CD4-positive, alpha-beta T cell treated with Interleukin-4 for 4 hours (primary cell): ENCODE results near the gene RPH3AL.
"Not testable (repeated sequence)": the region's sequence is repeated elsewhere in the genome, so short reads cannot be mapped to it uniquely, and the experiment has no call there.

ENCODE experiments used
- DNase-seq: peaks from one replicate; pipeline ENCODE4 v3.0.0-alpha.2; 2020

Gene RPH3AL

DNA sequence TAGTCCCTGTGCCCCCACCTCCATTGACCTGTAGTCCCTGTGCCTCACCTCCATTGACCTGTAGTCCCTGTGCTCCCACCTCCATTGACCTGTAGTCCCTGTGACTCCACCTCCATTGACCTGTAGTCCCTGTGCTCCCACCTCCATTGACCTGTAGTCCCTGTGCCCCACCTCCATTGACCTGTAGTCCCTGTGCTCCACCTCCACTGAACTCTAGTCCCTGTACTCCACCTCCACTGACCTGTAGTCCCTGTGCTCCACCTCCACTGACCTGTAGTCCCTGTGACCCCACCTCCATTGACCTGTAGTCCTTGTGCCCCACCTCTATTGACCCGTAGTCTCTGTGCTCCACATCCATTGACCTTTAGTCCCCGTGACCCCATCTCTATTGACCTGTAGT is 37.2 kb downstream of the RPH3AL start:
- DNase-seq: not testable (repeated sequence)

DNA sequence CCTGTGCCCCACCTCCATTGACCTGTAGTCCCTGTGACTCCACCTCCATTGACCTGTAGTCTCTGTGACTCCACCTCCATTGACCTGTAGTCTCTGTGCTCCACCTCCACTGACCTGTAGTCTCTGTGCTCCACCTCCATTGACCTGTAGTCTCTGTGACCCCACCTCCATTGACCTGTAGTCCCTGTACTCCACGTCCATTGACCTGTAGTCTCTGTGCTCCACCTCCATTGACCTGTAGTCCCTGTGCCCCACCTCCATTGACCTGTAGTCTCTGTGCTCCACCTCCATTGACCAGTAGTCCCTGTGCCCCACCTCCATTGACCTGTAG is 38.0 kb downstream of the RPH3AL start:
- DNase-seq: not testable (repeated sequence)

- DNase-seq: no peak
These were observed 38.5 kb downstream of the RPH3AL start for GRCh38 chr17:313911-314613.

- DNase-seq: no peak
These were observed 39.4 kb downstream of the RPH3AL start for GRCh38 chr17:313231-313630.

GRCh38 chr17:312476-313148 is 40.0 kb downstream of the RPH3AL start:
- no peak for DNase-seq

DNA sequence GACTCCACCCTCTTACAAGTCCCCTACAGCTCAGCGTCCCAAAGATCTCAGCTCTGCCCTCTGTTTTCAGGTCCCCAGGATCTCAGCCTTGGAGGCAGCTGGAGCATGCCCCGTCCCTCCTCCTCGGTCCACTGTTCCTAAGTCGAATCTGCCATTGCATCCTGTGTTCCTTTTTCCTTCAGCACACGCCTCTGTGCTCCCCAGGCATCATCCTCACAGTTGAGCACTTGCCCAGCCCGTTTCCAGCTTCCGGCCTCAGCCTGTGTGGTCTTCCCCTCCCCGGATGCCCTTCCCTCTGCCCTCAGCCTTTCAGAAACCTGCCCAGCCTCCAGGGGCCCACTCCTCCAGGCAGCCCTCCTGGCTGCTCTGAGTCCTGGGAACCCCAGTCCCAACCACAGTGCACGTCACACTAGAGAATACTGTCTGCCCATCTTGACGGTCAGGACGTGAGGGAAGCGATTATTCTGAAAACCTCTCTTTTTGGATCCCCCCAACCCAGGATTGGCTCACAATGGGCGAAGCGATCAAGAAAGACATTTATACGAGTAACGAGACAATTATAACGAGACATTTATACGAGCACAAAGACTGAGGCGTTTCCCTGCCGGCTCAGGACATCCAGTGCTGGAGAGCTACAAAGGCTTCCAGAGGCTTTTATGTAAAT is 41.4 kb downstream of the RPH3AL start:
- no peak for DNase-seq

- DNase-seq: no peak
These were observed 42.2 kb downstream of the RPH3AL start for GRCh38 chr17:310111-311010.

DNA sequence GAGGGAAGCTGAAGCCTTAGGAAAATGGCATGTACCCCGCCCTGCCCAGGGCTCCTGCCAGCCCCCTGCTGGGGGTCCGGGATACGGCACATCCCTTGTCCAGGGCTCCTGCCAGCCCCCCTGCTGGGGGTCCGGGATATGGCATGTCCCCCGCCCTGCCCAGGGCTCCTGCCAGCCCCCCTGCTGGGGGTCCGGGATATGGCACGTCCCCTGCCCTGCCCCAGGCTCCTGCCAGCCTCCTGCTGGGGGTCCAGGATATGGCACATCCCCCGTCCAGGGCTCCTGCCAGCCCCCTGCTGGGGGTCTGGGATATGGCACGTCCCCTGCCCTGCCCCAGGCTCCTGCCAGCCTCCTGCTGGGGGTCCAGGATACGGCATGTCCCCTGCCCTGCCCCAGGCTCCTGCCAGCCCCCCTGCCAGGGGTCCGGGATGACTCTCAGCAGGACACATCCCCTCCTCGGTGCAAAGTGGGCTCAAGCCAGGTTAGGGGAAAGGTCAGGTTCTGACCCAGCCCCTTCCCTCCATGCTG is 43.2 kb downstream of the RPH3AL start:
- no peak for DNase-seq

GRCh38 chr17:307741-308507 is 44.7 kb downstream of the RPH3AL start:
- DNase-seq: no peak

- no peak for DNase-seq
These were observed 45.3 kb downstream of the RPH3AL start for GRCh38 chr17:307295-307691.

DNA sequence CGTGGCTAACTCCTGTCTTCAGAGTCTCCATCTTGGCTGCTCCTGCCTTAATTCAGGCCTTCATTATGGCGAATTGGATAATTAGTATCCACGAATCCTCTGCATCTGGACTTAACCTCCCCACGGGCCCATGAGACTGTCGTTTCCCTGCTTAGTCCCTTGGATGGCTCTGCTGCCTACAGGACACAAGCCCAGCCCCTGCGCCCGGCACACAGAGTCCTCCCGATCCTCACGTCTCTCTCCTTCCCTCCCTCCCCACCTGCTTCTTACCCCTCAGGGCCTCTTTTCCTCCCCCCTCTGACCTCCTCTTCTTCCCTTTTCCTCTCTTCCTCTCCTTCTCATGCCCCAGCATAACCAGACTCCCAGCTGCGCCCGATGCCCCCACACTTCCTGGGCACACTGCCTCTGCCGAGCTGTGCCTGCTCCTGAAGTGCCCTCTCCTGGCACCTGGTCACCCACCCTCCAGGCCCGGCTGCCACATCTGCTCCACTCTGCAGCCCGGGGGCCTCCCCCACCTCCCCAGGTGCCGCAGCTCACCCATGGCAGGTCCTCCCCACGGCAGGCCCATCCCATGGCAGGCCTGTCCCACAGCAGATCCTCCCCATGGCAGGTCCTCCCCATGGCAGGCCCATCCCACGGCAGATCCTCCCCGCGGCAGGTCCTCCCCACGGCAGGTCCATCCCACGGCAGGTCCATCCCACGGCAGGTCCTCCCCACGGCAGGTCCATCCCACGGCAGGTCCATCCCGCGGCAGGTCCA is 45.9 kb downstream of the RPH3AL start:
- no peak for DNase-seq

GRCh38 chr17:306116-306515 is 46.5 kb downstream of the RPH3AL start:
- no peak for DNase-seq

DNA sequence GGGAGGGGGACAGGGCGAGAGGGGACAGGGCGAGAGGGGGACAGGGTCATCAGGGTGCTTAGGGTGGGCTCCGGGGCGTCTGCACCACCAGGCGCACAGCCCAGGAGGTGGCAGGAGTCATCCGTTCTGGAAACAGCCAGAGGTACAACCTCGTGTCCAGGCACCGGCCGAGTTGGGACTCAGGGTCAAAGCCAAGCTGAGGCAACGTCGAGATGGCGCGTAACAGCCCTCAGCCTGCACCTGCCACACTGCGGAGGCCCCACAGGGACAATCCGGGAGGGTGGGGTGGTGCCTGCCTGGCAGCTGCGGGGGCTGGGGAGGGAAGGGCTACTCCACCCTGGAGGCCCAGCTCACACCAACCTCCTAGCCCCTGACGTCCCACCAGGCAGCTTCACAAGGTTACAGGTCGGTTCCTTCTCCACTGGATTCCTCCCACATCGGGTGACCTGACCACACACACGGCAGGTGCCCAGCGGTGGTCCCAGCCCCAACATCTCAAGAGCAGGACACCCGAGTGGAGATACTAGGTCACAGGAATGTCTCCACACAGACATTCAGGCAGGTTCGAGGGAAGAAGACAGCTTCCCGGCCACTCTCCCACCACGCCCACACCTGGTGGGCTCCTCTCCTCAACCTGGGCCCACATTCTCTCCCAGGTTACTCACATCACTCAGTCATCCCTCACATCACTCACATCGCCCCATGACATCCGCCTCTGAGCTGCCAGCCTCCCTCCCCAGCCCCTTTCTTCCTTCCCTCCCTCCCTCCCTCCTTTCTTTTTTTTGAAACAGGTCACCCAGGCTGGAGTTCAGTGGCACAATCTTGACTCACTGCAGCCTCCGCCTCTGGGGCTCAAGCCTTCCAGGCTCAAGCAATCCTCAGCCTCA is 47.3 kb downstream of the RPH3AL start:
- DNase-seq: no peak

DNA sequence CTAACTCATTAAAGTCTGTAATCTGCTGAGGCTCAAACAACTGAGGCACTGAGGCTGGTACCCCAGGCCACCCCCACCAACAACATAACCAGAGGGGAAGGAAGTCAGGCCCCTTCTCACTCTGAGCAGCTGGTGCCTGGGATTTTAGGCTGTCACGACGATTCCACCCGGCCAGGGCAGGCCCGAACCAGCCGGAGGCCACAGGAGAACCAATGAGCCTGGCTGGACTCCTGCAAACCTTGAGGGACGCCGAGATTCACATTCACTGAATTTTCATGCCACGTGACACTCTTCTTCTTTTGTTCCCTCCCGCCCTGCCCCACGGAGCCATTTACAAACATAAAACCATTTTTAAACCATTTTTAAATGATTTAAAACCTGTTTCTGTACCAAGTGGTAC is 48.1 kb downstream of the RPH3AL start:
- no peak for DNase-seq

- no peak for DNase-seq
These were observed 49.4 kb downstream of the RPH3AL start for GRCh38 chr17:303168-303567.

- DNase-seq: no peak
These were observed 50.3 kb downstream of the RPH3AL start for GRCh38 chr17:302300-302698.

DNA sequence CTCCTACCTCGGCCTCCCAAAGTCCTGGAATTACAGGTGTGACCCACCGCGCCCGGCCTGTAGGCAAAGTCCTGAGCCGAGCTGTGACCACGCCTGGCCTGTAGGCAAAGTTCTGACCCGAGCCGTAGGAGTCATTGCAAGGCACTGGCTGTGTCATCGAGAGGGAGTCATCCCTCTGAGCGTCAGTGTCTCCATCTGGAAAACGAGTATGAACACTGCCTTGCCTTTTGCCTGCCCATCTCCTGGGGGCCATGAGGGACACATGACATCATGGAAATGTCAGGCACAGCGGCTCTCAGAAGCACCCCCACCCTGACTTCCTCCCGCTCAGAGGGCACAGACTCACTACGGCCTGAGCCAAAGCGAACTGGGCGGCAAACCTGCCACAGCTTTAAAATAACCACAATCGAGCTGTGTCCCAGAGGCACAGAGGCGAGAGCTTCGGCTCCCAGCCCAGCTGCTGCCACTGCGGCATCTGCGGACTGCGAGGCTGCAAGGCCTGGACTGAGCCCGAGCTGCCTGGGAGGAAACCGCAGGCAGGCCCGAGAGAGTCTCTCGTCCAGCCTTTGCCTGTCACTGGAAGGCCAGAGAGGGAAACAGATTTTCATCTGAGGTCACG is 50.8 kb downstream of the RPH3AL start:
- DNase-seq: no peak

DNA sequence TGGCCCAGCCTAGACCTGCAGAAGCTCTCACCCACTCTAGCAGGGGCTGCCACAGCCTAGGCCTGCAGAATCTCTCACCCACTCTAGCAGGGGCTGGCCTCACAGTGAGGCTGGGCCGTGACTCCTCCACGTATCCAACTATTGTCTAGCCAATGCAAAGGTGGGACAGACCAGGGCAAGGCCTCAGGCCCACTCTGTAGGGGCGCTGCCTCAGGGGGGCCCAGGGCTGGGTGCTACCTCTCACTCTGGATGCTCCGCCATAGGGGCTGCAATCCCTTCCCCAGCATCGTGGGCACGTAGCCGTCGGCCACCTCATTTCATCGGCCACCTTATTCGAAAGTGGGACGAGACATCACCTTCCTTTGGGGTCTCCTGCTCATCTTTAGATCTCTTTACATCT is 51.7 kb downstream of the RPH3AL start:
- DNase-seq: no peak

GRCh38 chr17:299546-299945 is 53.1 kb downstream of the RPH3AL start:
- DNase-seq: no peak
